SK-N-SH treated with all-trans-retinoic acid at 6 μM for 48 hours (cell line): ENCODE measurements around the gene OTX2.

Experiments
- ATAC-seq: fragments of 200-7000 bp; cut with Tn5 transposase; 3 replicates; pipeline ENCODE4 v1.9.1; 2020; ENCODE audit warnings: mild to moderate bottlenecking, moderate library complexity
- ARNTL ChIP-seq: fragments of 450-650 bp; formaldehyde crosslinking; IDR thresholded peaks from 2 replicates; pipeline ENCODE4 v1.5.0; 2020; ENCODE audit warnings: low read depth, mild to moderate bottlenecking, moderate library complexity, borderline replicate concordance
- BACH2 ChIP-seq: fragments of 250-450 bp; sonication (Bioruptor Pico); IDR thresholded peaks from 2 replicates; pipeline ENCODE4 v1.9.0; 2021; ENCODE audit warnings: mild to moderate bottlenecking, borderline replicate concordance
- CREB5 ChIP-seq: fragments of 250-450 bp; sonication (Bioruptor Pico); IDR thresholded peaks from 2 replicates; pipeline ENCODE4 v1.5.1; 2020; ENCODE audit warnings: low read depth, mild to moderate bottlenecking, moderate library complexity
- CSDC2 ChIP-seq: fragments of 250-450 bp; sonication (Bioruptor Pico); IDR thresholded peaks from 2 replicates; pipeline ENCODE4 v1.5.0; 2020; ENCODE audit warnings: mild to moderate bottlenecking, moderate library complexity
- CSRNP3 ChIP-seq: fragments of 250-450 bp; sonication (Bioruptor Pico); IDR thresholded peaks from 2 replicates; pipeline ENCODE4 v1.5.1; 2021; ENCODE audit warnings: mild to moderate bottlenecking, moderate library complexity
- ESRRG ChIP-seq: fragments of 250-450 bp; sonication (Bioruptor Pico); IDR thresholded peaks from 2 replicates; pipeline ENCODE4 v1.6.1; 2021; ENCODE audit warnings: mild to moderate bottlenecking
- GLIS3 ChIP-seq: fragments of 250-450 bp; sonication (Bioruptor Pico); IDR thresholded peaks from 2 replicates; pipeline ENCODE4 v1.5.0; 2020; ENCODE audit warnings: mild to moderate bottlenecking, moderate library complexity
- POU6F1 ChIP-seq: fragments of 250-450 bp; sonication (Bioruptor Pico); IDR thresholded peaks from 2 replicates; pipeline ENCODE4 v1.8.0; 2021; ENCODE audit warnings: low read depth, mild to moderate bottlenecking, moderate library complexity, borderline replicate concordance
- PPARA ChIP-seq: fragments of 250-450 bp; sonication (Bioruptor Pico); IDR thresholded peaks from 2 replicates; pipeline ENCODE4 v1.5.0; 2020; ENCODE audit warnings: mild to moderate bottlenecking, borderline replicate concordance
- RARB ChIP-seq: fragments of 250-450 bp; sonication (Bioruptor Pico); IDR thresholded peaks from 2 replicates; pipeline ENCODE4 v1.8.0; 2021; ENCODE audit warnings: mild to moderate bottlenecking, moderate library complexity
- SNAI2 ChIP-seq: fragments of 250-450 bp; sonication (Bioruptor Pico); IDR thresholded peaks from 2 replicates; pipeline ENCODE4 v1.5.0; 2020; ENCODE audit warnings: mild to moderate bottlenecking, moderate library complexity
- TCF4 ChIP-seq: fragments of 250-450 bp; sonication (Bioruptor Pico); IDR thresholded peaks from 2 replicates; pipeline ENCODE4 v1.8.0; 2021; ENCODE audit warnings: mild to moderate bottlenecking, moderate library complexity, borderline replicate concordance
- TOX ChIP-seq: fragments of 250-450 bp; sonication (Bioruptor Pico); IDR thresholded peaks from 2 replicates; pipeline ENCODE4 v1.8.0; 2021; ENCODE audit warnings: mild to moderate bottlenecking, moderate library complexity, borderline replicate concordance
- TSHZ2 ChIP-seq: fragments of 250-450 bp; sonication (Bioruptor Pico); IDR thresholded peaks from 2 replicates; pipeline ENCODE4 v1.5.0; 2020; ENCODE audit warnings: mild to moderate bottlenecking, moderate library complexity
- ZC3H10 ChIP-seq: fragments of 250-450 bp; sonication (Bioruptor Pico); IDR thresholded peaks from 2 replicates; pipeline ENCODE4 v1.5.1; 2021; ENCODE audit warnings: mild to moderate bottlenecking, moderate library complexity
- ZFP3 ChIP-seq: fragments of 250-450 bp; sonication (Bioruptor Pico); IDR thresholded peaks from 2 replicates; pipeline ENCODE4 v1.5.0; 2020; ENCODE audit warnings: mild to moderate bottlenecking, moderate library complexity
- ZFP30 ChIP-seq: fragments of 450-650 bp; formaldehyde crosslinking; IDR thresholded peaks from 2 replicates; pipeline ENCODE4 v1.5.0; 2022; ENCODE audit warnings: mild to moderate bottlenecking, moderate library complexity
- ZNF565 ChIP-seq: fragments of 450-650 bp; formaldehyde crosslinking; conservative IDR thresholded peaks from 2 replicates; pipeline ENCODE4 v1.5.0; 2020; ENCODE audit warnings: low read depth, mild to moderate bottlenecking, moderate library complexity
- ZNF70 ChIP-seq: fragments of 450-650 bp; formaldehyde crosslinking; IDR thresholded peaks from 2 replicates; pipeline ENCODE4 v1.5.0; 2020; ENCODE audit warnings: mild to moderate bottlenecking, moderate library complexity
- ZNF8 ChIP-seq: fragments of 450-650 bp; formaldehyde crosslinking; IDR thresholded peaks from 2 replicates; pipeline ENCODE4 v1.5.0; 2020; ENCODE audit warnings: mild to moderate bottlenecking, moderate library complexity

Gene OTX2

GRCh38 chr14:56760164-56760914, 49.9 kb downstream of the OTX2 start (continued):
- no peak for TF ChIP-seq TSHZ2 (CRISPR knock-in tag)
- no peak for TF ChIP-seq ZNF8 (CRISPR knock-in tag)
- TF ChIP-seq ESRRG (CRISPR knock-in tag), result no peak
- no peak for TF ChIP-seq TOX

- no peak for ATAC-seq
- TF ChIP-seq BACH2 (CRISPR knock-in tag) (no peak), PPARA (CRISPR knock-in tag) (no peak), CSRNP3 (no peak), POU6F1 (CRISPR knock-in tag) (no peak), ZNF70 (CRISPR knock-in tag) (no peak), CREB5 (no peak), GLIS3 (CRISPR knock-in tag) (no peak), TCF4 (CRISPR knock-in tag) (no peak), ZFP30 (no peak), ZFP3 (CRISPR knock-in tag) (no peak)
Observed at GRCh38 chr14:56759633-56760032, 50.6 kb downstream of the OTX2 start.

GRCh38 chr14:56759094-56759493, 51.2 kb downstream of the OTX2 start:
- ATAC-seq, result no peak
- TF ChIP-seq ZC3H10 (CRISPR knock-in tag) (no peak), ARNTL (CRISPR knock-in tag) (no peak), ZNF70 (CRISPR knock-in tag) (no peak), CSRNP3 (no peak), TSHZ2 (CRISPR knock-in tag) (no peak), SNAI2 (CRISPR knock-in tag) (no peak), PPARA (CRISPR knock-in tag) (no peak), TCF4 (CRISPR knock-in tag) (no peak), CSDC2 (CRISPR knock-in tag) (no peak), ZNF565 (CRISPR knock-in tag) (no peak), ESRRG (CRISPR knock-in tag) (no peak), ZFP3 (CRISPR knock-in tag) (no peak), RARB (no peak), ZFP30 (no peak), GLIS3 (CRISPR knock-in tag) (no peak), ZNF8 (CRISPR knock-in tag) (no peak)
- TF ChIP-seq, all 23 proteins: peak for 0
